PC-3 (cell line): ENCODE results near the gene HNRNPH3. TPM values are rescaled to one million over a fixed set of nuclear protein-coding genes. Genes with fewer than 3 reads are reported as not detected.

ENCODE experiments used
- ATAC-seq: fragments of 200-7000 bp; cut with Tn5 transposase; 2 replicates; pipeline ENCODE4 v1.9.1; 2020; ENCODE audit warnings: mild to moderate bottlenecking, moderate library complexity
- BruUV-seq: library from RNA; stranded (reverse); fragments of 400-500 nt; replicated peaks from 2 replicates; lab custom pipeline; 2021; lab: Mats Ljungman, UMichigan
- CTCF ChIA-PET: fragments of 300-600 bp; sonication (Branson Sonifier 250); formaldehyde crosslinking; loops from one replicate; lab custom pipeline; 2022; ENCODE audit warnings: antibody characterized with exemption; lab: Charles Lee
- POLR2A ChIA-PET: fragments of 300-600 bp; sonication (Branson Sonifier 250); formaldehyde crosslinking; loops from one replicate; lab custom pipeline; 2022; ENCODE audit warnings: antibody characterized with exemption; ENCODE audit not compliant: unreplicated experiment; lab: Charles Lee
- DNase-seq: peaks from one replicate; pipeline ENCODE4 v3.0.0-alpha.2; 2015
- H2AFZ ChIP-seq: fragments of 300-600 bp; sonication (generic); 2 replicates; pipeline ENCODE4 v1.6.0; 2016; ENCODE audit warnings: antibody characterized with exemption, low read length
- H3F3A ChIP-seq: fragments of 300-600 bp; sonication (generic); one replicate; pipeline ENCODE4 v1.6.0; 2017; ENCODE audit warnings: antibody characterized with exemption, low read length, control low read depth, mild to moderate bottlenecking; ENCODE audit not compliant: unreplicated experiment
- H3K27ac ChIP-seq: fragments of 300-600 bp; sonication (generic); 2 replicates; pipeline ENCODE4 v1.5.1; 2016; ENCODE audit warnings: mild to moderate bottlenecking, low read length
- H3K27me3 ChIP-seq: fragments of 300-600 bp; sonication (generic); 2 replicates; pipeline ENCODE4 v1.6.1; 2016; ENCODE audit warnings: low read length, mixed read lengths
- H3K36me3 ChIP-seq: fragments of 300-600 bp; sonication (generic); 2 replicates; pipeline ENCODE4 v1.6.1; 2016; ENCODE audit warnings: low read depth, mixed run types, low read length, mixed read lengths
- H3K4me1 ChIP-seq: fragments of 300-600 bp; sonication (generic); 2 replicates; pipeline ENCODE4 v1.5.1; 2016; ENCODE audit warnings: low read length; ENCODE audit not compliant: insufficient read depth
- H3K4me2 ChIP-seq: fragments of 300-600 bp; sonication (generic); 2 replicates; pipeline ENCODE4 v1.6.0; 2016; ENCODE audit warnings: low read length
- H3K4me3 ChIP-seq: fragments of 300-600 bp; sonication (generic); 2 replicates; pipeline ENCODE4 v1.5.1; 2016; ENCODE audit warnings: mild to moderate bottlenecking, low read length, mixed read lengths
- H3K79me2 ChIP-seq: fragments of 300-600 bp; sonication (generic); 2 replicates; pipeline ENCODE4 v1.6.1; 2017; ENCODE audit warnings: low read length, mixed read lengths
- H3K9ac ChIP-seq: fragments of 300-600 bp; sonication (generic); 2 replicates; pipeline ENCODE4 v1.6.0; 2016; ENCODE audit warnings: mild to moderate bottlenecking, low read length
- H3K9me2 ChIP-seq: fragments of 300-600 bp; sonication (generic); replicated peaks from 2 replicates; pipeline ENCODE4 v1.6.1; 2016; ENCODE audit warnings: mixed run types, low read length, mixed read lengths
- H3K9me3 ChIP-seq: fragments of 300-600 bp; sonication (generic); 2 replicates; pipeline ENCODE4 v1.6.1; 2016; ENCODE audit warnings: low read length, mixed read lengths
- H4K20me1 ChIP-seq: fragments of 300-600 bp; sonication (generic); 2 replicates; pipeline ENCODE4 v1.6.1; 2016; ENCODE audit warnings: low read length, mixed read lengths
- CTCF ChIP-seq: fragments of 300-600 bp; sonication (generic); conservative IDR thresholded peaks from 2 replicates; pipeline ENCODE4 v1.5.1; 2017; ENCODE audit warnings: antibody characterized with exemption, low read depth, mild to moderate bottlenecking, low read length
- EZH2 ChIP-seq: fragments of 300-600 bp; sonication (generic); IDR thresholded peaks from one replicate; pipeline ENCODE4 v1.6.1; 2017; ENCODE audit warnings: antibody characterized with exemption, mild to moderate bottlenecking, low read length; ENCODE audit not compliant: unreplicated experiment
- EZH2phosphoT487 ChIP-seq: fragments of 300-600 bp; sonication (generic); IDR thresholded peaks from 2 replicates; pipeline ENCODE4 v1.6.1; 2018; ENCODE audit warnings: mild to moderate bottlenecking, antibody characterized with exemption, low read length, borderline replicate concordance
- intact Hi-C: fragments of 100-400 bp; cut with micrococcal nuclease; formaldehyde crosslinking; loops from 2 replicates; pipeline ENCODE4 v1.9.0; 2023
- total RNA-seq: library from RNA; depleted of rRNA; stranded (reverse); fragments of >200 nt; gene quantifications from 2 replicates; pipeline ENCODE4 v1.2.3, GENCODE V29; 2014; rRNA removed

The HNRNPH3 gene
- total RNA-seq, 1 experiment from 2014 or later, result 40.5 TPM

DNA sequence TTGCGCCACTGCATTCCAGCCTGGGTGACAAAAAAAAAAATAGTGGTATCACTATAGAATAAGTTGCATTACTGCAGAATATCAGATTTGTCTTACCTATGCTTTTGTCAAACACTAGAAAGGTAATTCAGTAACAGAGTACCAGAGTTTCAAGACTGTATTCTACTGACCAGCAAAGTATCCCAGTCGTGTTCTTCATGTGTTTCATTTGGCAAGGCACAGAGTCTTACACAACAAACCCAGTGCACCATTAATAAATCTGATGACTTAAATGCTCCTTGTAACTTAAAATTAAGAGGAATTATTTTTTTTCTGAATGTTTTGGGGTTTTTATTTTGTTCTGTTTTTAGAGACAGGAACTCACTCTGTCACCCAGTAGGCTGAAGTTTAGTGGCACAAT lies 35.3 kb downstream of the HNRNPH3 start:
- Histone ChIP-seq H3K36me3 (peaks cover 21% of the 10 kb centered on the region), H3K9me3 (no peaks in the 10 kb centered on the region), H3K9ac (no peak overlapping the region), H2AFZ (no peak overlapping the region), H3K4me3 (no peak overlapping the region), H3K27me3 (no peaks in the 10 kb centered on the region), H3K27ac (no peak overlapping the region), H3K79me2 (no peaks in the 10 kb centered on the region), H4K20me1 (no peaks in the 10 kb centered on the region), H3K4me1 (no peaks in the 10 kb centered on the region), H3F3A (no peaks in the 10 kb centered on the region), H3K9me2 (no peaks in the 10 kb centered on the region), H3K4me2 (no peak overlapping the region)
- ATAC-seq (no peak), DNase-seq (no peak)
- ChIA-PET POLR2A (no interaction called here), CTCF (no interaction called here)
- TF ChIP-seq EZH2 (no peak), EZH2phosphoT487 (no peak), CTCF (no peak)
- BruUV-seq, result no TSS peak
- intact Hi-C loops, result no loop called here

- no peak for DNase-seq
- POLR2A ChIA-PET, result no interaction called here
- no peak for ATAC-seq
- H3K27me3 ChIP-seq, result no peaks in the 10 kb centered on the region
- no TSS peak for BruUV-seq
- no peaks in the 10 kb centered on the region for H3K4me1 ChIP-seq
- intact Hi-C loops, result no loop called here
- no peak overlapping the region for H3K27ac ChIP-seq
- H3K4me2 ChIP-seq, result no peak overlapping the region
- no peak overlapping the region for H2AFZ ChIP-seq
- no peak for TF ChIP-seq EZH2phosphoT487
- TF ChIP-seq CTCF, result no peak
- no peak for TF ChIP-seq EZH2
- no peaks in the 10 kb centered on the region for H3F3A ChIP-seq
- H3K79me2 ChIP-seq, result no peaks in the 10 kb centered on the region
- H3K4me3 ChIP-seq, result no peak overlapping the region
- H4K20me1 ChIP-seq, result no peaks in the 10 kb centered on the region
- H3K9me2 ChIP-seq, result no peaks in the 10 kb centered on the region
- 0 out of 2 replicates have a peak, but pooled peaks cover 4% of the 10 kb centered on the region for H3K9me3 ChIP-seq
- CTCF ChIA-PET, result no interaction called here
- no peak overlapping the region for H3K9ac ChIP-seq
- peaks cover 36% of the 10 kb centered on the region for H3K36me3 ChIP-seq
Measured at GRCh38 chr10:68371604-68372003, 39.7 kb downstream of the HNRNPH3 start.

GRCh38 chr10:68385740-68386139 lies 53.9 kb downstream of the HNRNPH3 start:
- no peak overlapping the region for H3K9ac ChIP-seq
- intact Hi-C loops, result no loop called here
- DNase-seq (no peak), ATAC-seq (no peak)
- no peaks in the 10 kb centered on the region for H3K9me2 ChIP-seq
- no peak overlapping the region for H3K4me2 ChIP-seq
- POLR2A ChIA-PET, result no interaction called here
- peaks cover 36% of the 10 kb centered on the region for H3K36me3 ChIP-seq
- H3K27ac ChIP-seq, result no peak overlapping the region
- H3K4me1 ChIP-seq, result no peaks in the 10 kb centered on the region
- CTCF ChIA-PET, result interaction anchor here (0.6 kb wide), 1 partner anchor 37 kb away, joined by 3 read pairs; no protein-coding TSS in a partner anchor
- no peaks in the 10 kb centered on the region for H3K27me3 ChIP-seq
- BruUV-seq, result no TSS peak
- no peak overlapping the region for H3K4me3 ChIP-seq
- no peaks in the 10 kb centered on the region for H3K79me2 ChIP-seq
- no peak overlapping the region for H2AFZ ChIP-seq
- H3K9me3 ChIP-seq, result no peaks in the 10 kb centered on the region
- no peaks in the 10 kb centered on the region for H3F3A ChIP-seq
- TF ChIP-seq CTCF, result no peak
- TF ChIP-seq EZH2, result no peak
- no peak for TF ChIP-seq EZH2phosphoT487
- H4K20me1 ChIP-seq, result no peaks in the 10 kb centered on the region

Other genes with a start within 250 kb of the HNRNPH3 start
- gene MYPN, start 222.6 kb upstream of the HNRNPH3 start, total RNA-seq, result 6.0 and 7.1 TPM in 2 replicates
- 1.1 TPM in 1 of 2 replicates, not detected in the other for gene ATOH7, start 100.0 kb upstream of the HNRNPH3 start, total RNA-seq
- gene PBLD, start 864 bp downstream of the HNRNPH3 start, total RNA-seq, result 1.1 and 1.9 TPM in 2 replicates
- 18.2 and 18.3 TPM in 2 replicates for gene RUFY2, start 75.2 kb downstream of the HNRNPH3 start, total RNA-seq
- 29.5 and 38.7 TPM in 2 replicates for gene DNA2, start 139.9 kb downstream of the HNRNPH3 start, total RNA-seq
- 21.9 and 22.0 TPM in 2 replicates for gene SLC25A16, start 195.5 kb downstream of the HNRNPH3 start, total RNA-seq
- 2.3 and 3.0 TPM in 2 replicates for gene TET1, start 228.3 kb downstream of the HNRNPH3 start, total RNA-seq